GM21737 (cell line): ENCODE results near the gene EFCAB6.

Experiments used
- ATAC-seq: cut with Tn5 transposase; IDR thresholded peaks from one replicate; pipeline ENCODE4 v1.9.1; 2021; ENCODE audit warnings: mild to moderate bottlenecking, moderate library complexity; ENCODE audit not compliant: unreplicated experiment

EFCAB6 gene

DNA sequence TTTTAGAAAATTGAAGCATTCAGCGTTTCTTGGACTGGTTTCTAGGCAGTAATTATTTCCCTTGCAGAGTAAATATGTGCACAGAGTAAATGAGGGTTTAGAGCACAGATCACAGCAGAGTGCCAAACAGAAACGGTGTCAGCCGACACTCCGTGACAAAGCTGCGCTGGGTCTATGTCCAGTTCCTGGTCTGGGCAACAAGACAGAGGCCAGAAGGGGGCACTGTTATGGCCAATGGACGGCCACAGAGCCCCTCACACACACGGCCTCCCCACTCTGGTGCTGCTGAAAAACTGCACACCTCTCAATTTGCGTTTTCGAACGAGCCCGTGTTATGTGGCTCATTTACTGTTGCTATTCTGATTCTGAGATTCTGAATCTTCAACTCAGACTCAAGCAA is 219.6 kb downstream of the EFCAB6 start:
- ATAC-seq, result no peak

DNA sequence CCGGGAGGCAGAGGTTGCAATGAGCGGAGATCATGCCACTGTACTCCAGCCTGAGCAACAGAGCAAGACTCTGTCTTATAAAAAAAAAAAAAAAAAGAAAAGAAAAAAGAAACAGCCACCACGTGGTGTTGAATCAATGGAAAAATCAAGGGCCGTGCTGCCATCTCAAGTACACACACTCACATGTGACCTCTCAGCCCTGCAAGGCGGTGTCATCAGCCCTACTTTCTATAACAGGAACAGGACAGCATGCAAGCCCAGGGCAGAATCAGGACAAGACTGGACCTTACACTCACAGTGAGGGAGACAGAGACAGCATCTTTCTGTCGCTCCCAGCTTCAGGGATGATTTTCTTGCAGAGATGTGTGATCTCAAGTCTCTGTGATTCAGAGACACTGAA is 220.7 kb downstream of the EFCAB6 start:
- ATAC-seq, result no peak

DNA sequence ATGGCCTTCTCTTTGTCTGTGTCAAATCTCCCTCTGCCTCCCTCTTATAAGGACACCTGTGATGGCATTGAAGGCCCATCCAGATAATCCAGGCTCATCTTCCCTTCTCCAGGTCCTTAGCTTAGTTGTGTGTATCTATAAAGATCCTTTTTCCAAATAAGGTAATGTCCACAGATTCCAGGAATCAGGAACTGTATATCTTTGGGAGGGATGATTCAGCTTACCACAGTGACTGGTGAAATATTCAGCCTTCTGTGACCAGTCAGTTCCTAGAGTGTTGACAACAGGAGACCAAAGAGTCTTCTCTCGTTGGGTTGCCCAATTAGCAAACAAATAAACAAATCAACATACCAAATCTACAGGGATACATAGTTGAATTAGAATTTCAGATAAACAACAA is 224.5 kb downstream of the EFCAB6 start:
- ATAC-seq, result no peak

DNA sequence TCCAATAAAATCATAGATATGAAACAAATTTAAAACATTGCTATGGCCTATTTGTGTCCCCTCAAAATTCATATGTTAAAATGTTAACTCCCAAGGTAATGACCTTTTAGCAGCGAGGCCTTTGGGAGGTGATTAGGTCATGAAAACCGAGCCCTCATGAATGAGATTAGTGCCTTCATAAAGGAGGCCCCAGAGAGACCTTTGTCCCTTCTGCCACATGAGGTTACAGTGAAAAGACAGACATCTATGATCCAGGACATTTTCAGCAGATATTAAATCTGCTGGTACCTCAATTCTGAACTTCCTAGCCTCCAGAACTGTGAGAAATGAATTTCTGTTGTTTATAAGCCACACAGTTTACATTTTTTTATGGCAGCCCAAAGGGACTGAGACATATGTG is 228.6 kb downstream of the EFCAB6 start:
- ATAC-seq, result no peak

DNA sequence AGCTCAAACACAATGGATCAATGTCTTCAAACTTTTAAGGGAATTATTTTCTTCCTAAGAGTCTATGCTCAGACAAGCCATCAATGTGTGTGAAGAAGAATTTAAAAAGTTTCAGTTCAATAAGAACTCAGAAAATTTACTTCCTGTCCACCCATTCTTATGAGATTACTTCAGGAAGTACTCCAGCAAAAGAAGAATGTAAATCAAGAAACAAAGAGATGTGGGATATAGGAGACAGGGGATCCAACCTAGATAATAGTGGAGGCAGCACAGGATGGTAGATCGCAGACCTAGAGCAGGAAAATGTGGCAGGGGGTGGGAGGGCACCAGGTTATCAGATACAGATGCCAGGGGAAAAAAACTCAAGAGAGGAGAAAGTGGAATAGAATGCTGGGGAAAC is 229.7 kb downstream of the EFCAB6 start:
- no peak for ATAC-seq

DNA sequence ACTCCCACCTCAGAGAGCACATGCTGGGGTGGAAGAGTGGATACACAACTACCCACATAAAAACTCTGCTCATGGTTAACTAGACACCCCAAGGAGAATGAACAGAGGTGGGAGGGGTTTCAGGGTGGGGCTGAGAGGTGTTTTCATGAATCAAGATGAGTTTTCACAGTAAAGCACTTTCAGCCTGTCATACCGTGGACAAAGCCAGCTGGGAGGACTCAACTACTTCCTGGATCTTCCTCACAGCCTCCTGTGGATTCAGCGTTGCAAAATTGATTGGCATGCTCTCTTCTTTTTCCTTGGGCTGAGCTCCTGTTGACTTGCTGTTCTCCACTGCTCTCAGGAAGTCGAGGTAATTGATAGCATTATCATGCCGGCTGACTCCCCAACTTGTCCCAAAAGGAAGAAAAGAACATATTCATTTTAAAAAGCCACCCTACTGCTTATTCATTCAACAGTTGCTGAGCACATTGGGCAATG is 231.8 kb downstream of the EFCAB6 start:
- no peak for ATAC-seq

DNA sequence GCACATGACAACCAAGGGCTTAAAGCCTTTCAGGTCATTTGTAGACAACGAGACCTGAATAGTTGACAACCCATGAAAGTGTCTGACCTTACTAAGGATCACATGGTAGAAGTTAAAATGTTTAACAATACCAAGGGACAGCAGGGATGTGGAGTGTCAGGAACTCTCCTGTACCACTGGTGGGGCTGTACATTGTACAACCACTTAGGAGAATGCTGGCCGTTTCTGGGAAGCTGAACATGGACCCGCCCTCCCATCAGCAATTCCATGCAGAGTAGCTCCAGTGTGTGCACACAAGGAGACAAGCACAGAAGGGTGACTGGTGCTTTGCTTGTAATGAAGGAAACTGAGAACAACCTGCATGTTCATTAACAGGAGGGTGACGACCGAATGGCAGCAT is 237.4 kb downstream of the EFCAB6 start:
- no peak for ATAC-seq

DNA sequence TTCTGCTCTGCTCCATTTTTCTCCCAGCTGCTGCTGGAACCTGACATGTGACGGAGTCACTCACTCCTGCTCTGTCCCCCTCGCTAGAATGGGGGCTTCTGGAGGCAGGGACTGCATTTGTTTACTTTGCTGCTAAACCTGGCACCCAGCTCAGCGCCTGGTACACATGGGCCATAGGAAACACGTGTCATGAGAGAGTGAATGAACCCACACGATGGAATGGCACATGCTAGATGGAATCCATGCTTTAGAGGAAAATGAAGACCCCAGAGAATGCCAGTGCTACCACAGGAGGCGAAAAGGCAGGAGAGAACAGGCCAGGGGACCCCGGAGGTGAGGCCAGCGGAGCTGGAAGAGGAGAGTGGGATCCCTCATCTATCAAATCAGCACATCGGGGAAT is 239.4 kb downstream of the EFCAB6 start:
- ATAC-seq, result no peak

DNA sequence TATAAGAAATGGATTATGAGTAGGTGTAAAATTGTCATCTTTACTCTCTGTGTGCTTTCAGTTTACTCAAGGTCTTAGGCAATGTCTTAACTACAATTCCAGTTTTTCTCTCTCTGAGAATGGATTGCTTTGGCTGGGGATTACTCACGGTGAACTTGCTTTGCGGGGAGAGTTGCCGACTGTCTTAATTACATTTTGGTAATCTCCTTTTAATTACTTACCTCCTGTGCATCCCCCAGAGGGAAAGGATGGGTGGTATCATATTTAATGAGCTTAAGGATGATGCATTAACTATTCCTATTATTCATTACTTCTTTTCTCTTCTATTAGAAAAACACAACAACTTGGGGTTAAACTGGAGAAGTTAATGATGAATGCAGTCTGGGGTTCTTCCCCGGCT is 240.9 kb downstream of the EFCAB6 start:
- no peak for ATAC-seq

DNA sequence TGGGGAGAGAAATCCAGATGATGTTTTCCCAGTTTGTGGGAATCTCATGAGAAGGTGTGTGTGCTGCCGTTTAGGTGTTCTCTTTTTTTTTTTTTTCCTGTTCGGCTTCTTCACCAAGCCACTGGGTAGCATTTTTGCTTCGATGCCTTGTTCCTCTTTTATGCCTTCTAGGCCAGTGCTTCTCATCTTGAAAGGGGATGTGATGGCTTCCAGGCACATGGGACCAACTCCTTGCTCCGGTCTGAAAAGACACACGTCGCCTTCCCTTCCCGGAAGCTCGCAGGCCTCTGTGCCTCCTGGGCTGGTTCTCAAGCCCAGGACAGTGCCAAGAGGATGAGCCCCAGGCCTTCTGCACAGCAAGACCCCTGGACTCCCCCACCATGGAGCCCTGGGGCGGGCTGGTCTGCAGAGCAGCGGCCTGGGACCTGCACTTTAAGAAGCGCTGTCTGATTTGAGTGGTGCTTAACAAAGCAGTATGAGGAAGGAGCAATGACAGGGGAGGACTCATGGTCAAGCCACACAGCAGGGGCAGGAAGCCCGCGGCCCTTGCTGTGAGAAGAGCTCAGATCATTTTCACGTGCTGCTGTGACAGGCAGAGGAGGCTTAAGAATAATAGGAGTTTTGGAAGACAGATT is 241.5 kb downstream of the EFCAB6 start:
- no peak for ATAC-seq

DNA sequence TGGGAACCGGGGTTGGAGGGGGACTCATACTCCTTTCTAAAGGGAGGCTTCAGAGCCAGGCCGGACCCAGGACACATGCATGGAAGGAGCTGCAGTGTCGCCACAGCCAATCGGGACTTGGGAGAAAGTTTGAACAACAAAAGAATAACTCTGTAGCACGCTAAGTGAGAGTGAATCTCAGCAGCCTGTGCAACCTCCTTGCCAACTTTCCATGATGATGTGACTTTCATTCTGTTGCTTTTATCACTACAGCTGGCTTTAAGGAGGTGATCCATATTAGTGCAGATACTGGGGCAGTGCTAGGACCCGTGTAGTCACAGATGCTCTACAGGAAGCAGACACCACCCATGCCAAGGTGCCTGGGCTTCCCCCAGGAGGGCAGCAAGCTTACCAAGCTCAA is 243.0 kb downstream of the EFCAB6 start:
- ATAC-seq, result no peak

DNA sequence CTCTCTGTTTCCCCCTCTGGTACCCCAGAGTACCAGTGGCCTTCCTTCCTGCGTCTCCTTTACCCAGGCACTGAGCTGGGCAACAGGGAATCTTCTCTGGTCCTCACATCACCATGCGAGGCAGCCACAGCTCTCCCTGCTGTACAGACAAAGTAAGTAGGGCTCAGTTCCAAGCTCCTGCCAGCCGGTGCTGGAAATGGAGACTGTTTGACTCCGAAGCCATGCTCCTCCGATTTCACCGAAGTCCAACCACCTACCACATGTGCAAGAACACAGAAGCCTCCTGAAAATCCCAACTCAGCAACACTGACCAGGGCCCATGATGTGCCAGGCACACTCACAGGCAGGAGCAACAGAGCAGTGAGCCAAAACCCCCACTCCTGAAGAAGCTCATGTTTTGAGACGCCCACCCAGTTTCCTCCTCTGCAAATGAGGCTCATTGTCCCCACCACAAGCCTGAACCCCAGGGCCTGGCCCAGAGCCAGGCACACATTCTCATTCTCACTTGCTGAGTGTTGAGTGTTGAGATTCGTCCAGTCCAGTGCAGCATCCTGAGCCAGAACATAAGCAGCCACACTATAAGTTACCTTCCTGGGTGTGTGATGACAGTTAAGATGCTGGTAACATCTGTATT is 244.3 kb downstream of the EFCAB6 start:
- no peak for ATAC-seq

DNA sequence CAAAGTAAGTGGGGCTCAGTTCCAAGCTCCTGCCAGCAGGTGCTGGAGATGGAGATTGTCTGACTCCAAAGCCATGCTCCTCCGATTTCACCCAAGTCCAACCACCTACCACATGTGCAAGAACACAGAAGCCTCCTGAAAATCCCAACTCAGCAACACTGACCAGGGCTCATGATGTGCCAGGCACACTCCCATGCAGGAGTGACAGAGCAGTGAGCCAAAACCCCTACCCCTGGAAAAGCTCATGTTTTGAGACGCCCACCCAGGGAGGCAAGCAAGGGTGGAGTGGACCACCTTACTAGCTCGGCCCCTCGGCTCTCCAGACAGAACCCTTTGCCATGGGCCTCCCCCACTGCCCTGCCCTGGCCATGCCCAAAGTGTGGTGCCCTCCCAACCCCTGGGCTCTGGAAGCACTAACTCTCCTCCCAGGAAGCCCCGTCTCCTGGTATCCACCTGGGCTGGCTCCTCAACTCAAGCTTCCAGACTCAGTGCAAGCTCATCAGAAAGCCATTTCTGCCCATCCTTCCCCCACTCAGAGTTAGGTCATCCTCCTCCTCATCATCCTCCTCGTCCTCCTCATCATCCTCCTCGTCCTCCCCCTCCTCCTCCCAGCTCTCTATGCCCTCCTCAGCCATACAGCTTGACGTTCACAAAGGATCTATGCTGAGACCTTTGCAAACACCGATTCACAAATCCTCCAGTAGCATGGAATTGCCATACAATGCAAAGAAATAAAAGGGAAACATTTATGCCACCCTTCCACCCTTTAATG is 245.4 kb downstream of the EFCAB6 start:
- no peak for ATAC-seq

DNA sequence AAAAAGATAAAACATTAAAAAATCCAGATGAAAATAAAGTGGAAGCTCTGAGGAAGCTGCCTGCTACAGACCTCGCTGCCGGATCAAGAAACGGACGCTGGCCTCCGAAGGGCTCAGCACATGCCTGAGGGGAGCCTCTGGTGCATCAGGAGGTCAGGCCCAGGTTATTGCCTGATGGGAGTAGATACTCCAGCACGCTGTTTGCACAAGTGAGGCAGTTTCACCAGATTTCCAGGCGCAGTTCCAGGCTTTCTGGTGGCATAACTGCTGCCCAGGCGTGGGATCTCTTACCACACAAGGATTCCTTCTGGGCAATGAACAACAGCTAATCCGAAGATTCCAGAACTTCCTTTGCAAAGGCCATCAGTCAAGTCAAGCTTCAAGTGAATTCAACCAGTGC is 246.1 kb downstream of the EFCAB6 start:
- no peak for ATAC-seq

DNA sequence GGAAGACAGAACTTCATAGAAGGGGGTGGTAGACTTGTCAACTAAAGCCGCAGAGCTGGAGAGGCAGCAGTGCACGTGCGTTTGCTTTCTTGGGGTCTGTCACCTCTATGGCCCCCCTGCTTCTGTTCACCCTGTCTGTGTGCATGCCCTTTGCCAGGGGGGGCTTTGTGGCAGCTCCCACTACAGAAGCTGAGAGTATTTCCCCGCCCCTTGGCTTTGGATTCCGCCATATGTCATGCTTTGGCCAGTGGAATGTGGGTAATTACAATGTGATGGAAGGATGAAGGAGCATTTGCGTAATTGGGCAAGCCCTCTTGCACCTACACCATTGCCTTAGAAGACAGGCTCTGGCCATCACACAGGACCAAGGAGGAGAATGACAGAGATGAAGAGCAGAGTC is 247.2 kb downstream of the EFCAB6 start:
- ATAC-seq, result no peak

DNA sequence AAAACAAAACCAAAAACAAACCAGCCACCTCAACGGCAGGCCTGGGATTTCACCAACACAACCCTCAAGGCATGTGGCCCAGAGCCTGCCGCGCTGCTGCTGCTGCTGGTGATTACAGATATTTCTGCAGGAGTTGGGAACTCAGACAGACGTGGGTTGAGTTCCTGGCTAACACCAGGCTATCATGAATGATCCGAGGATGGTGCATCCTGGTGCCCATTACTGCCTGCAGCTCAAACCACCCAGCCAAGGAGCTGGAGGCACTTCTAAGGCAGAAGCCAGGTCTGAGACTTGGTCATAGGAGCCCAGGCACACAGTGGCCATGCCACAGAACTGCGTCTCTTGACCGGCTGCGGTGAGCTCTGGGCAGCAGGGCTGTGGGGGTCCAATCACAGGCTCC is 248.5 kb downstream of the EFCAB6 start:
- no peak for ATAC-seq

DNA sequence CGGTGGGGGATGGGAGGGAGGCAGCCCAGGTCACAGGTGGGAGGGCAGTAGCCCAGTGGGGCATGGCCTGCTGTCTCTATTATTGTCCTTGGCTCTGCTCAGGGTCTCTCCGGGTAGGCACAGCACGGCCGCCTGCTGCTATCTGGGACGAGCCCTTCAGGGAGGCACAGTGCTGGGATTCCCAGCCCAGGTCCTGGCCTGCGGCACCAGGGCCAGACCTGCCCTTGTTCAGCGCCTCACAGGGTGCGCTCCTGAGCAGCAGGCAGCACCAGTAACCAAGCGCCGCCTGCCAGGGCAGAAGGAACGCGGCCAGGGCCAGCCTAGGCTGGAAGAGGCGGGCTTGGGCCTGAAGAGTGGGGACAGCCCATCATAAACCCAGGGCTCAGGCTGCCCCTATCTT is 249.3 kb downstream of the EFCAB6 start:
- no peak for ATAC-seq

DNA sequence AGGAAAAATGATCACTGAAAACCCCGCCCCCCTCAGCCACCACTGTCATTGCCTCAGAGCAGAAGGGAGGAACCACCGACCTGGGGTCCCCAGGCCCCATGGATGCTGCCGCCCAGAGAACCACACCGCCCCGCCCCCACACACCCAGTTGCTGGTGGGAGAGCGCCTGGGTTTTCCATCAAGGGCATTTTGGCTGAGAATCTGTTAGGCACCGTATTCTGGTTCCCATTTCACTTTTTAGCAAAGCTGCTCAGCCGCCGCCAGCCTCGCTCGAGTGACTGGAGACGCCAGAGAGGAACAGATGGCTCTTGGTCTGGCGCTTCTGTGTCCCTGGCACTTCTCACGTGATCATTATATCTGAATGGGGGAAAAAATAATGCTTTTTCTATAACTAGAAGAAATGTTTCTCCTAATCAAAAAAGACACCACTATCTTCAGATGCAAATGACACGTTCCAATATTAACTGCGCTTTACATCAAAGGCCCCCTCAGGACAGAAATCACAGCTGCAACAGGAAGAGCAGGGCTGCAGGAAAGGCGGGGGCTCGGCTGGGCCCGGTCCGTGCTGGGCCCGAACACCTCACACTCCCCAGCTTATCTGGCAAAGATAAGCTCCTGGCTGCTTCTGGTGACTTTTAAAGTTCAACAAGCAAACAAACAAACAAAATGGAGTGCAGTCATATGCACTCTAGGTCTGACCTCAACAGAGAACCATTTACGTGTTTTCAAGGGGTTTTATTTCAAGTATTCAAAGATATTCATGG is 250.5 kb downstream of the EFCAB6 start:
- no peak for ATAC-seq

DNA sequence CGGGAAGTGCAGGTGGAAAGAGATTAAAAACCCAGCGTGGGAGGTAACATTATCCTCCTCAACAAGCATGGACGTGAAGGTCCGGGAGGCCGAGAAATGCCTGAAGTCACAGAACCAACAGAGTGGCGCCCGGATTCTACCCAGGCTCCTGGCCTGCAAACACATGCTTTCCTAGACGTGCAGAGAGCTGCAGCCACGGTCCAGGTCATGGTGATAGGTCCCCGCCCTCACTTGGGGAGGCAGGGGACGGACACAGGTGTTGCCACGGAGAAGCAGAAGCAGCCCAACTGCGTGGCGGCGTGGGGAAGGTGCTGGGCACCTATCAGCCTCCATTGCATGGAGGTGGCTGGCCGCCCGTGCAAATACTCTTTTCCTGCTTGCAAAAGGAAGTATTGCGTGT is 251.5 kb downstream of the EFCAB6 start:
- ATAC-seq, result no peak

DNA sequence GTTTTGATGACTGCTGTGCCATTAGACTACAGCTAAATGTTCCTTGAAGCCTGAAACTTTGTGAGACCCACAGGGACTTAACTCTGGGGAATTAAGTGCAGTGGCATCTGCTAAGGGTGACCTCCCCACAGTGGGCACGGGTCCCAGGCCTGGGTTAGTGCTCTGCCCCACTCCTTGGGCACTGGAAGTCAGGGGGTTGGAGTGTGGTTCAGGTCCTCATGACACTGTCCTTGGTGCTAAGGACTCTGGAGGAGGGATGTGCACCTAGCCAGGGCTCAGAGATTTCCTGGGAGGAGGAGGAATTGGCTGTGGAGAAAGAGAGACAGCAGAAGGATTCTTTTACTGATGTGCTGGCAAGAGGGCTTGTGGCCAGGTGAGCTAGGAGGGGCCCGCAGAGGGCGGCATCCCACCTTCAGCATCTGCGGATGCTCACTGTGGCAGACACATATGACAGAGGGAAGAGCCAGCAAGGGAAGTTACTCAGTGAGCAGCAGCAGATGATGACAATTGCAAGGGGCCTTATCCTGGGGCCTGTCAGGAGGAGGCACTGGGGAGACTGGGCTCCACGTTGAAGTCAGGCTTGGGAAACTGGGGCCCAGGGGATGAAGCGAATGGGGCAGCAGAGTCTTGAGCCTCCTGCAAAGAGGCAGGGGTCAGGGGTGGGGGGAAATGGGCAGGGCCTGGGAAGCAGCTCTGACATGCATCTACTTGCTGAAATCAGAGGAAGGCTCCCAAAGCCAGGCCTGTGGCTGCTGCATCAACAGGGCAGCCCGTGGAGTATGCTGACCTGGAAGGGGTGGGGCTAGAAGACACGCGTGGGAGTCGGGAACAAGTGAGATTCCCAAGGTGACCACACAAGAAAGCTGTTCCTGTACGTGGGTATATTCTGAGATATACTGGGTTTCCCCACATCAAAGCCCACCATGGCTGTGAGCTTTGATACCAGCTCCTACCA is 256.3 kb downstream of the EFCAB6 start:
- no peak for ATAC-seq
